ENCODE measurements around the gene SEZ6L.

Gene SEZ6L

GRCh38 chr22:26169315-26170111, at the start of gene SEZ6L:
TSS of gene SEZ6L (plus strand) at chr22:26169462. CDS start at chr22:26169670, 208 bp downstream.
- no peak for DNase-seq

GRCh38 chr22:26122920-26123468, 46.3 kb upstream of the SEZ6L start:
- DNase-seq, result no peak

GRCh38 chr22:26124991-26125725, 44.1 kb upstream of the SEZ6L start:
- DNase-seq, result no peak

DNA sequence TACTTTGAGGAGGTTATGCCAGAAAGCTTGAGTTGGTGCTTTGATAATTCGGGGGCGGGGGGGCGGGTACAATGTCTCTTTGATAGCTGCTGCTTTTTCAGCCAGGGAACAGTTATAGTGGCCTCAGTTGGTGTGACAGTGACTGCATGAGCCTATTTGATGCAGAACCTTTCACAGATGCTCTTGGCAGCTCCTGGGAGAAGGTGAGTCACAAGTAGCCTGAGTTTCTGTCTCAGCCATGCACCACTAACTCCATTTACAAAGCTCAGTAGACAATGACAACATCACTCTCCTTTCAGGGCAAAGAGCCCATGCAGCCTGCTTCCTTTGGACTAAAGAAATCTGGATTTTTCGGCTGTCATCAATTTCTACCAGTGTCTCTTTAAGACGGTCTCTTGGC, 42.1 kb upstream of the SEZ6L start:
- DNase-seq, result no peak

GRCh38 chr22:26127556-26127955, 41.7 kb upstream of the SEZ6L start:
- no peak for DNase-seq

GRCh38 chr22:26131589-26132154, 37.6 kb upstream of the SEZ6L start:
- DNase-seq, result no peak

GRCh38 chr22:26134654-26135330, 34.5 kb upstream of the SEZ6L start:
- no peak for DNase-seq

GRCh38 chr22:26135806-26136205, 33.5 kb upstream of the SEZ6L start:
- no peak for DNase-seq

DNA sequence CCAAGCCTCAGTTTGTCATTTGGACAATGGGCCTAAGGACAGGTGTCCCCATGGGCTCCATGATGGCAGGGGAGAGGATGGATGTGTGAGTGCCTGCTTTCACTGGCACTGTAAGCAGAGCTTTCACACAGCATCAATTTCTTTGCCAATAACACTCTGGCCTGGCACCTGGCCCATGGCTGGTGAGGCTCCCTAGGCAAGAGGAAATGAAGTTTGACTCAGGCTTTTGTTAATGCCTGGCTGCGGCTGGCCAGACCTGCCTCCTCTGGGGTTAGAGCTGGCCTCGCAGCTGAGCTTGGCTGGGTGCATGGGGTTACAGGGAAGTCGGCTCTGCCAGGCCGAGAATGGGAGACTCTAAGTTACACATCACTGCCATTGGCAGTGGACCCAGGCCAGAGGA, 30.0 kb upstream of the SEZ6L start:
- DNase-seq, result no peak

- no peak for DNase-seq
Measured at GRCh38 chr22:26141831-26142230, 27.4 kb upstream of the SEZ6L start.

GRCh38 chr22:26143806-26144325, 25.4 kb upstream of the SEZ6L start:
- DNase-seq, result no peak

- DNase-seq, result no peak
Measured at GRCh38 chr22:26159886-26160285, 9.4 kb upstream of the SEZ6L start.

DNA sequence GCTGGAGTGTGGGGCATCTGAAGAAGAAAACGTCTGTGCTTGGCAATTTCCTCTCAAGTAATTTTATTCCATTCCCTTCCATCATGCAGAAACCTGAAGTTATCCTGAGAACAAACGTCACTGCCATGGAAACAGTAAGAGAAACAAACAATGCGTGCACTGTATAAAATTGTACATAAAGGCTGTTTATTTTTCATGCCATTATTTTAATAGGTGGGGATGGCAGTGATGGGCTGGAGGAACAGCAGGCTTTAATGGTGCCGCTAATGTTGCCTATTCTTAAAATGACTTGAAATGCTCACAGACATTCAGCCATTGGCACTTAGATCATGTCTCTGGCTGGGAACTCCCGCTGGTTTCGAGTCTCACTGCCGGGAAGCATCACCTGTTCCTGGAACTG, 7.5 kb upstream of the SEZ6L start:
- DNase-seq, result no peak

DNA sequence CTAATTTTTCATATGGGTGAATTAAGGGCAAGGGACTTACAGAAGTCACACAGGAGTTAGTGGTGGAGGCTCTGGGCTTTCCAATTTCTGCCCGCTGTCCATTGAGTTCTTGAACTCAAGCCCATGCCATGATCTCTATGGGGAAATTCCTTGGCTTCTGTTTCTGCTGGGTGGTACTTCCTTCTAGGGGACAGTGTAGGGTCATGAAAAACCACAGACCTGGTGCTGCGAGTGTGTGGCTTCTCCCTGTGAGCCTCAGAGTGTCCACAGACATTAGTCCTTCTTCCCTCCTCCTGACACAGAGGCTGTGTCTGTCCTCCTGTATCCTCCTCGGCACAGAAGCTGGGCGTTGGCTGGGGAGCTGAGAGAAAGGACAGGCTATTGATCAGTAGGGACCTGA, 6.3 kb upstream of the SEZ6L start:
- DNase-seq, result no peak

GRCh38 chr22:26164174-26164573, 5.1 kb upstream of the SEZ6L start:
- DNase-seq, result no peak

DNA sequence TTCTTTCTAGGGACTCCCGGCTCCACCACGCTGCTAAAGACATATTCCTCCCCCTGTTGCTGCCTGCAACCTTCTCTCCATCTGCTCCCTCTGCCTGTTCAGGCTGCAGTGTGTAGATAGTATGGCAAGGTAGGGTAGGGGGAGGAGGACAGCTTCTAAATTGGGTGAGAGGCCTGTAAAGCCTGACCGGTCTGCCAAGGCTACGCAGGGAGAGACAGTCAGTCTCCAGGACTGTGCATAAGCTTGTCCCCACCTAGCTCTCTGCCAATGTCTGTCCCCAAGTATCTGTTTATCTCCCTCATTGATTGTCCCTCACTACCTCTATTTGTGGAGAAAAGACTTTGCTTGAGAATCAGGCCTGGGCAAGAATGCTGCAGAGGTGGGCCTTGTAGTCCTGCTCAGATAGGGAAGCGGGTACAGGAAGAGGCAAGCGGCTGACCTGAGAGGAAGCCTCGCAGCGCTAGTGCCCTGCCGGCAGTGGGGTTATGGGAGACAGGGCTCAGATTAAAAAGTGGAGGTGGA, 871 bp upstream of the SEZ6L start:
- no peak for DNase-seq

GRCh38 chr22:26168939-26169314, 335 bp upstream of the SEZ6L start:
- DNase-seq, result no peak

GRCh38 chr22:26170112-26170492, 840 bp downstream of the SEZ6L start:
- no peak for DNase-seq

DNA sequence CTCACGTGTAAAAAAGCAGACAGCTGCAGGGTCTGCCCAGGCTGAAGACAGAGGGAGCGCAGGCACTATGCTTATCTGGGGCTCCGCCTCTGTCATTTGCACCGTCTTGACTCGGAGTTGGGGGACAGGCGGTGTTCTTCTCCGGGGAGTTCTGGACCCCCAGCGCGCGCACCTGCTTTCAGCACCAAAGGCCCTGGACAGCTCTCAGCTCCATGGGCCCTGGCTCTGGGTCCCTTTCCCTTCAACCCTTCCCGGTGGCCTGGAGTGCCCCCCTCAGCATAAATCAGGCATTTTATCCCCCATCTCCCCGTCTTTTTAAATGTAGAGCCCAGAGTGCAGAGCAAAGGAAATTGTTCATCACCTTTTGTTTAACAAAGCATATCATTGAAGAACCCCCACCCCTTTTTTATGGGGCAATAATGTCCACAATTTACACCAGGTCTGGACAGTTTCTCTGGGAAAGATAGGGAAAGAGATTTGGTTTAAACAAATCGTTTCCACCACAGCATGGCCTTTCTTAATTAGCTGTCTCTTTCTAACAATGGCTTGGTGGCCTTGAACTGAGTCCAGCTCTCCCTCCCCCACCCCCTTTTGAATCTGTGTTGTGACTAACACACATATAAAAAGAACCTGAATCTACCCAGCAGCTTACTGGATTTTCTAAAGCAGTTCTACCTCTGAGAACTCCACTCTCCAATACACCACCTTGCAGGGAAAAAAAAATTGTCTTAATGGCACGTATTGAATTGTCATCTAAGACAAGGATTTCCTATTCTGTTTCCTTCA, 1.7 kb downstream of the SEZ6L start:
- no peak for DNase-seq

- DNase-seq, result no peak
Measured at GRCh38 chr22:26172389-26172990, 3.2 kb downstream of the SEZ6L start.

DNA sequence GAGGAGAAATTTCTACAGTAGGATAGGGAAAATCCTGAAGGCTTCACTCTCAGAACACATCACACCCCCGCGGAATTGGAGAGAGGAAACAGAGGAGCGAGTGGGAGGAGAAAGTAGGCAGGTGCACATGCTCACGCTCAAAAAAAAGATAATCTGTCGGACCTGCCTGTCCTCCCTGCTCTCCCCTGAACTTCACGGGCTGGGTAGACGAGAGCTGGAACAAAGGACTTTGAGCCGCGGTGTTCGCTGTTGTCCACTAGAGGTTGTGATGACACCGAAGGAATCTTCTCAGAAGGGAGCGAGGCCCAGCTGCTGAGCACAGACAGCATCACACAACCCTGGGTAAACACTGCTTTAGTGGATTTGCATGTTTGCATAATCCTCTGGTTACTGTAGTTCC, 5.0 kb downstream of the SEZ6L start:
- no peak for DNase-seq

GRCh38 chr22:26182723-26183122, 13.5 kb downstream of the SEZ6L start:
- no peak for DNase-seq

Measured in amniotic stem cell (primary cell).